ENCODE data around the gene PDE8B. TPM values are rescaled to one million over a fixed set of nuclear protein-coding genes. Genes with fewer than 3 reads are reported as not detected.
"Not testable (repeated sequence)": the region's sequence is repeated elsewhere in the genome, so short reads cannot be mapped to it uniquely, and the experiment has no call there.

The PDE8B gene
- total and polyA plus RNA-seq, 8 donors = 2.9 to 11.9 (median 6.9) TPM

DNA sequence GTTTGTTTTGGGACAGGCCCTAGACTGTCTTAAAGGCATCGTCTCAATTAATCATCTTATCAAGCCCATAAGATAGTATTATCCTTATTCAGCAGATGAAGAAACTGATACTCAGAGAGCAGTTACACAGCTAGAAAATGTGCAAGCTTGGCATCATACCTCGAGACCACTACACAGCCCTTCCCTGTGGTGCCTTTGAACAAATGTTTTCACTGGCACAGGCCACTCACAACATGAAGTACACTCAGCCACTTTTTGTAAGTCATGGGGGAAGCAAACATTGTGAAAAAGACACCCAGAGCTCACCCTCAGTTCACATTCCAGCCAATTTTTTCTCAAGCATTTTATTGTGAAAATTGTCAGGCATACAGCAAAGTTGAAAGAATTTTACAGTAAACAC is 159.1 kb downstream of the PDE8B start:
- no peaks in the 10 kb centered on the region for H3K9me3 ChIP-seq
- WGBS, 2 donors = 61 to 68% methylated on average over 2 of the region's 2 CpGs
- no peak overlapping the region for H3K4me3 ChIP-seq
- TF ChIP-seq, protein P1, sequence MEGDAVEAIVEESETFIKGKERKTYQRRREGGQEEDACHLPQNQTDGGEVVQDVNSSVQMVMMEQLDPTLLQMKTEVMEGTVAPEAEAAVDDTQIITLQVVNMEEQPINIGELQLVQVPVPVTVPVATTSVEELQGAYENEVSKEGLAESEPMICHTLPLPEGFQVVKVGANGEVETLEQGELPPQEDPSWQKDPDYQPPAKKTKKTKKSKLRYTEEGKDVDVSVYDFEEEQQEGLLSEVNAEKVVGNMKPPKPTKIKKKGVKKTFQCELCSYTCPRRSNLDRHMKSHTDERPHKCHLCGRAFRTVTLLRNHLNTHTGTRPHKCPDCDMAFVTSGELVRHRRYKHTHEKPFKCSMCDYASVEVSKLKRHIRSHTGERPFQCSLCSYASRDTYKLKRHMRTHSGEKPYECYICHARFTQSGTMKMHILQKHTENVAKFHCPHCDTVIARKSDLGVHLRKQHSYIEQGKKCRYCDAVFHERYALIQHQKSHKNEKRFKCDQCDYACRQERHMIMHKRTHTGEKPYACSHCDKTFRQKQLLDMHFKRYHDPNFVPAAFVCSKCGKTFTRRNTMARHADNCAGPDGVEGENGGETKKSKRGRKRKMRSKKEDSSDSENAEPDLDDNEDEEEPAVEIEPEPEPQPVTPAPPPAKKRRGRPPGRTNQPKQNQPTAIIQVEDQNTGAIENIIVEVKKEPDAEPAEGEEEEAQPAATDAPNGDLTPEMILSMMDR (IDR thresholded peaks at IDR 0.05) = no peak
- H3K36me3 ChIP-seq = no peaks in the 10 kb centered on the region
- DNase-seq = no peak
- no peaks in the 10 kb centered on the region for H3K27me3 ChIP-seq
- no peak for ATAC-seq
- intact Hi-C loops (cut with DNase I) = no loop called here
- no peak for FAIRE-seq
- no peaks in the 10 kb centered on the region for H3K4me1 ChIP-seq
- H3K27ac ChIP-seq = no peak overlapping the region

DNA sequence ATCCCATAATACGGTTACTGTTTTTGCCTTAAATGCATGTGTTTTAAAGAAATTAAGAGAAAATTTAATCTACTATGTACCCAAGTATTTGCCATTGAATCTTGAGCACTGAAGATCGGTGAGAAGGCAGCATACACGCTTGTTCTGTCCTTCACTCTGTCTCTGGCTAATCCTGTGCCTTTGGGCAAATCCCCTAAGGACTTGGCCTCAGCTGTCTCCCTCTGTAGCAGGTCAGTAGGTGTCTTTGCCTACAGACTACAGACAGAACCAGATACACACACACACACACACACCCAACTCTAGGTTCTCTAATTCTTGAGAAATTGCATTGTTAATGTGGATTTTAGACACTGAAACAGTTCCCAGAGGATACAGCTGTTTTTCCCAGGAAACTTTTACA is 164.2 kb downstream of the PDE8B start:
- intact Hi-C loops (cut with DNase I) = no loop called here
- ATAC-seq = no peak
- Histone ChIP-seq H3K4me1 (no peaks in the 10 kb centered on the region), H3K4me3 (no peak overlapping the region), H3K27me3 (no peaks in the 10 kb centered on the region), H3K27ac (no peak overlapping the region), H3K36me3 (no peaks in the 10 kb centered on the region), H3K9me3 (no peaks in the 10 kb centered on the region)
- no peak for DNase-seq
- TF ChIP-seq, protein P1 (IDR thresholded peaks at IDR 0.05) = no peak
- WGBS, 2 donors = 70 to 72% methylated on average over 3 of the region's 3 CpGs
- FAIRE-seq = no peak

DNA sequence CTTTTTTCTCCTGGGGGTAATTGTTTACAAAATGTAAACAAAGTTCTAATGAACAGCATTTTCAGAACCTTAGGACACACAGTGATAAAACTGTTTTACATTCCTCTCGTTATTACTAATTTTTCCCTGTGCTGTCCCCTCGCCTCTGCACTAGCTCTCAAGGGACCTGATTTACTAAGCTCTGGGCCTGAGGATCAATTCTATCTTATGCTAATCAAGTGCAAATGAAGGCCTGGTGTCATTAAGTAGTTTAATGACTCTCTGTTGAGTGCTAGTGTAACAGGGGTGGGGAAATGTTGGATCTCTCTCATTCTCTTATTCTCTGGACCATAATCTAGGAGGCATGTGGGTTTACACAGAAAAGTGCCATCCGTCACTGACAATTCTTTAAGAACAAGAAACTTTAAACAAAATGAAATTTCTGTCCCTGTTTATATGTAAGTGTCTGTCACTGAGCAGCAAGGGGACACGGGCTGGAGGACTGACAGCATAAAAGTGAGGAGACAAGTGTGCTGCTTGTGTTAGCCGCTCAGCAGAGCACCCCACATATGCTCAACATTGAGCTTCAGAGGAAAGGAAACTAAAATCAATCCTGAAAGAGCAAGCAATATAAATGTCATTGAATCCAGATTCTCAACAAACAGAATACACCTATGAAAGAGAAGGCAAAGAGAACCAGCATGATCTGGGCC is 166.3 kb downstream of the PDE8B start:
- TF ChIP-seq, protein P1 (IDR thresholded peaks at IDR 0.05) = no peak
- no peak for ATAC-seq
- Histone ChIP-seq H3K36me3 (no peaks in the 10 kb centered on the region), H3K4me3 (no peak overlapping the region), H3K4me1 (no peaks in the 10 kb centered on the region), H3K27me3 (no peaks in the 10 kb centered on the region), H3K27ac (no peak overlapping the region), H3K9me3 (no peaks in the 10 kb centered on the region)
- FAIRE-seq = no peak
- intact Hi-C loops (cut with DNase I) = no loop called here
- DNase-seq = no peak
- 80 to 92% methylated on average over 5 of the region's 5 CpGs for WGBS, 2 donors

DNA sequence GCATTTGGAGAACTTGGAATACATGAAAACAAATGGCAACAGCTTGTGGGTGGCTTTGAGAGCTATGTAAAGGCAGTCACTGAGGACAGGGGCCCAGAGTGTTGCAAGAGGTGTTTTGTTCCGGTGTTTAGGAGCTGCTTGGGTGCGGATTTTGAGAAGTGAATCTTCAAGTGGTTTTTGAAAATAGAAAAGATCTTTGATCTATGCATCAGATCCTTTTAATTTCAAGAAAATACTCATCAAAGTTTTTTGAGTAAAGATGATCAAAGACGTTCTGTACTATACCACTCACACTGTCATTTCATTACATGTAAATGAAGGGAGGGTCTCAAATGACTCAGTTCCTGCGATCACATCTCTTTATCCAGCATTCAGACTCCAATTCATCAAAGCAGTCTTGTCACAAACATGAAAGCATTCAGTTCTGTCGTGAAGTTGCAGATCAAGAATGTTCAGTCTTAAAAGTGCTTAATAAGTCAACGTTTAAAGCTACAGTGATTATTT is 169.1 kb downstream of the PDE8B start:
- Histone ChIP-seq H3K4me3 (no peak overlapping the region), H3K4me1 (no peaks in the 10 kb centered on the region), H3K9me3 (no peaks in the 10 kb centered on the region), H3K27me3 (no peaks in the 10 kb centered on the region), H3K27ac (peak overlapping the region in 1 of 4 donors; percentile 7), H3K36me3 (no peaks in the 10 kb centered on the region)
- intact Hi-C loops (cut with DNase I) = no loop called here
- ATAC-seq (peak in 1 of 4 donors; percentile 31), FAIRE-seq (no peak), DNase-seq (no peak)
- WGBS, 2 donors = 32% methylated on average over 6 of the region's 6 CpGs
- TF ChIP-seq, protein P1 (IDR thresholded peaks at IDR 0.05) = no peak

DNA sequence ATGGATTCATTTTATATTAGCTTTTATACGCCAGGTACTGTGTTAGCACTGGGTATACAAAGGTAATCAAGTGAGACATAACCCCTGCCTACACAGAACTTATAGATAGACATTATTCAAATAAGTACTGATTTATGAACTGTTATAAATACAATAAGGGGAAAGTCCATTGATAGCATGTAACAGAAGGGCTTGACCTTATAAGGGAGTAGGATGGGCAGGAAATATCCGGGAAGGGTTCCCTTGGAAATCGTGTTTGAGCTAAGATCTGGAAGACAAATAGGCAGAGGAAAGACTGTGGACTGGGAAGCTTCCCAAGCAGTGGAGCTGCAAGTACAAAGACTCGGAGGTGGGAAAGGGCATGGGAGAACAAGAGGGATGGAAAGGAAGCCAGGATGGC is 170.2 kb downstream of the PDE8B start:
- Histone ChIP-seq H3K27ac (no peak overlapping the region), H3K4me1 (no peaks in the 10 kb centered on the region), H3K27me3 (no peaks in the 10 kb centered on the region), H3K4me3 (no peak overlapping the region), H3K36me3 (no peaks in the 10 kb centered on the region), H3K9me3 (no peaks in the 10 kb centered on the region)
- DNase-seq = no peak
- ATAC-seq = no peak
- no peak for FAIRE-seq
- 49 to 51% methylated on average over 4 of the region's 4 CpGs for WGBS, 2 donors
- TF ChIP-seq, protein P1 (IDR thresholded peaks at IDR 0.05) = no peak
- intact Hi-C loops (cut with DNase I) = no loop called here

DNA sequence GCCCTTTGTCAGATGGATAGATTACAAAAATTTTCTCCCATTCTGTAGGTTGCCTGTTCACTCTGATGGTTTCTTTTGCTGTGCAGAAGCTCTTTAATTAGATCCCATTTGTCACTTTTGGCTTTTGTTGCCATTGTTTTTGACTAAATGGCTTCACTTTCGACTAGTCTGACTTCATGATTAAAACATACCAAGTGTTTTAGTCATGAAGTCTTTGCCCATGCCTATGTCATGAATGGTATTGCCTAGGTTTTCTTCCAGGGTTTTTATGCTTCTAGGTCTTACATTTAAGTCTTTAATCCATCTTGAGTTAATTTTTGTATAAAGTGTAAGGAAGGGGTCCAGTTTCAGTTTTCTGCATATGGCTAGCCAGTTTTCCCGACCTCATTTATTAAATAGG is 172.9 kb downstream of the PDE8B start:
- FAIRE-seq; H3K27ac ChIP-seq; H3K27me3 ChIP-seq; H3K4me1 ChIP-seq; H3K9me3 ChIP-seq; ATAC-seq; intact Hi-C loops (cut with DNase I); H3K4me3 ChIP-seq; DNase-seq; H3K36me3 ChIP-seq: not testable (repeated sequence)
- 74 to 91% methylated on average over 2 of the region's 2 CpGs for WGBS, 2 donors

DNA sequence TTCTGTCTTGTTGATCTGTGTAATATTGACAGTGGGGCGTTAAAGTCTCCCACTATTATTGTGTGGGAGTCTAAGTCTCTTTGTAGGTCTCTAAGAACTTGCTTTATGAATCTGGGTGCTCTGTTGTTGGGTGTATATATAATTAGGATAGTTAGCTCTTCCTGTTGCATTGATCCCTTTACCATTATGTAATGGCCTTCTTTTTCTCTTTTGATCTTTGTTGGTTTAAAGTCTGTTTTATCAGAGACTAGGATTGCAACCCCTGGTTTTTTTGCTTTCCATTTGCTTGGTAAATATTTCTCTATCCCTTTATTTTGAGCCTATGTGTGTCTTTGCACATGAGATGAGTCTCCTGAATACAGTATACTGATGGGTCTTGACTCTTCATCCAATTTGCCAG is 175.9 kb downstream of the PDE8B start:
- 92 to 95% methylated on average over 1 of the region's 1 CpG for WGBS, 2 donors
- ATAC-seq; H3K36me3 ChIP-seq; FAIRE-seq; DNase-seq; H3K27ac ChIP-seq; H3K4me1 ChIP-seq; H3K4me3 ChIP-seq; H3K9me3 ChIP-seq; H3K27me3 ChIP-seq; intact Hi-C loops (cut with DNase I): not testable (repeated sequence)

Data from pancreas (tissue), 10 donors.